ENCODE results near the gene ACSS2.

Gene ACSS2

DNA sequence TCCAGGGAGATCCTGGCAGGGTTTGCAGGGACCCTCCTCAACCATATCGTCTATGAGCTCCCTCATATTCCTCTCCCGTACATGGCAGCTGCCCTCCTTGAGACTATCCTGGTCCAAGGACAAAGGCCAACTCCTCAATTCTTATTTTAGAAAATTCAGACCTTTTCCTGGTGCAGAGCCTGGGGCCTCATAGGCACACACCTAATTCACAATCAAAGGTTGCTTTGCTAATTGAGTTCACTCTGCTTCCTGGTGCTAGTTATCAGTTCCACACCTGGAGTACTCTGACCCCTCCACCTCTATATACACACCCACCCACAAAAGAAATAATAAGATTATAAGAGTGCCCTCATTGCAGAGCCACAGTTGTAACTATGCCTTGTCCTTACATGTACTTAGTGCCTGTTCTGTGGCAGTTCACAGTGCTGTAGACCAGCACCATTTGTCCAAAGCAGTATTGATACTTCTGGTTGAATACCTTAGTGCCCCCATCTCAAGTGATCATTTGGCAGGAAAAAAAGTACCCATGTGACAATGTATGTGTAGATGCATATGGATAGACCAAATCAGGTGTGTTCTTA lies 40.5 kb downstream of the ACSS2 start:
- H3K79me2 ChIP-seq (ENCODE audit: insufficient read depth, low read depth), result no peaks in the 10 kb centered on the region
- H3K27ac ChIP-seq, result no peak overlapping the region
- H3K4me1 ChIP-seq (ENCODE audit: low read depth, poor library complexity, severe bottlenecking), result no peaks in the 10 kb centered on the region
- no peak overlapping the region for H3K4me2 ChIP-seq
- H3K27me3 ChIP-seq (ENCODE audit: insufficient read depth, low read depth), result no peaks in the 10 kb centered on the region
- no peaks in the 10 kb centered on the region for H4K20me1 ChIP-seq (ENCODE audit: insufficient read depth)
- no peak overlapping the region for H3K4me3 ChIP-seq (IDR thresholded peaks at IDR 0.05; ENCODE audit: insufficient read depth, low read depth, low read length)
- H3K9ac ChIP-seq, result no peak overlapping the region
- H2AFZ ChIP-seq (ENCODE audit: low read depth), result no peak overlapping the region
- TF ChIP-seq, protein P1, sequence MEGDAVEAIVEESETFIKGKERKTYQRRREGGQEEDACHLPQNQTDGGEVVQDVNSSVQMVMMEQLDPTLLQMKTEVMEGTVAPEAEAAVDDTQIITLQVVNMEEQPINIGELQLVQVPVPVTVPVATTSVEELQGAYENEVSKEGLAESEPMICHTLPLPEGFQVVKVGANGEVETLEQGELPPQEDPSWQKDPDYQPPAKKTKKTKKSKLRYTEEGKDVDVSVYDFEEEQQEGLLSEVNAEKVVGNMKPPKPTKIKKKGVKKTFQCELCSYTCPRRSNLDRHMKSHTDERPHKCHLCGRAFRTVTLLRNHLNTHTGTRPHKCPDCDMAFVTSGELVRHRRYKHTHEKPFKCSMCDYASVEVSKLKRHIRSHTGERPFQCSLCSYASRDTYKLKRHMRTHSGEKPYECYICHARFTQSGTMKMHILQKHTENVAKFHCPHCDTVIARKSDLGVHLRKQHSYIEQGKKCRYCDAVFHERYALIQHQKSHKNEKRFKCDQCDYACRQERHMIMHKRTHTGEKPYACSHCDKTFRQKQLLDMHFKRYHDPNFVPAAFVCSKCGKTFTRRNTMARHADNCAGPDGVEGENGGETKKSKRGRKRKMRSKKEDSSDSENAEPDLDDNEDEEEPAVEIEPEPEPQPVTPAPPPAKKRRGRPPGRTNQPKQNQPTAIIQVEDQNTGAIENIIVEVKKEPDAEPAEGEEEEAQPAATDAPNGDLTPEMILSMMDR (conservative IDR thresholded peaks at IDR 0.05; ENCODE audit: low read depth, low read length), result no peak
- no peaks in the 10 kb centered on the region for H3K36me3 ChIP-seq (ENCODE audit: insufficient read depth)

DNA sequence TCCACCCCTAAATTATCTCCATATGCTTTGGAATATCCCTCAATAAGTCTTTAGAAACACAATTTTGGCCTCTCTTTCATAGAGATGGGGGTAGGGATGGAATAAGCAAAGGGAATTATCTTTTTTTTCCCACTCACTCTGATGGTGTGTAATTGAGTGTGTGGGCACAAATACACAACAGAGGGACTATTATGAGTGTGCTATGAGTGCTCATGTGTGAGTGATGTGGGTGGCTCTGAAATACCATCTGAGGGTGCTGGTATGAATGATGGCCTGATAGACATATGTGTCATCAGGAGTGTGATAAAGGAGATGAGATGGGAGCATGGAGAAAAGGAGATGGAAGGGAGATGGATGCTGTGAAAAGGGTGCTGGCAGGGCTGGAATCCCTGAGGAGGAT lies 43.6 kb downstream of the ACSS2 start:
- no peaks in the 10 kb centered on the region for H3K79me2 ChIP-seq (ENCODE audit: insufficient read depth, low read depth)
- H3K27ac ChIP-seq, result no peak overlapping the region
- TF ChIP-seq, protein P1 (conservative IDR thresholded peaks at IDR 0.05; ENCODE audit: low read depth, low read length), result no peak

DNA sequence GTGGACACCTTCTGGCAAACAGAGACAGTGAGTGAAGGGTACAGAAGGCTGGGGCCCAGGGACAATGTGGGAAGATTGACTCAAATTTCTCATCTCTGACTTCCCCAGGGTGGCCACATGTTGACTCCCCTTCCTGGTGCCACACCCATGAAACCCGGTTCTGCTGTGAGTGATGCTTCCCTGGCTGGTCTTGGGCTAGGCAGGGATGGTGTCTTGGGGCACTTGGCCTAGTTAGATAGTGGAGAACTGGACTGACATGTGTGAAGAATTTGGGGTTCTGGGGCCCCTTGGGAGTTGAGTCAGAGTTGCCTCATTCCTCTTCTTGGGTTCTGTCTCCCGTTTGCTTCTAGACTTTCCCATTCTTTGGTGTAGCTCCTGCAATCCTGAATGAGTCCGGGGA lies 45.0 kb downstream of the ACSS2 start:
- TF ChIP-seq, protein P1 (conservative IDR thresholded peaks at IDR 0.05; ENCODE audit: low read depth, low read length), result no peak
- Histone ChIP-seq H3K36me3 (ENCODE audit: insufficient read depth) (no peaks in the 10 kb centered on the region), H3K27ac (no peak overlapping the region), H3K4me1 (ENCODE audit: low read depth, poor library complexity, severe bottlenecking) (no peaks in the 10 kb centered on the region), H3K79me2 (ENCODE audit: insufficient read depth, low read depth) (no peaks in the 10 kb centered on the region), H3K4me2 (no peak overlapping the region), H3K4me3 (IDR thresholded peaks at IDR 0.05; ENCODE audit: insufficient read depth, low read depth, low read length) (no peak overlapping the region), H4K20me1 (ENCODE audit: insufficient read depth) (no peaks in the 10 kb centered on the region), H2AFZ (ENCODE audit: low read depth) (no peak overlapping the region), H3K27me3 (ENCODE audit: insufficient read depth, low read depth) (no peaks in the 10 kb centered on the region), H3K9ac (no peak overlapping the region)

More for the DNA sequence above, 43.6 kb downstream of the ACSS2 start:
- H3K4me3 ChIP-seq (IDR thresholded peaks at IDR 0.05; ENCODE audit: insufficient read depth, low read depth, low read length), result no peak overlapping the region
- H4K20me1 ChIP-seq (ENCODE audit: insufficient read depth), result no peaks in the 10 kb centered on the region
- no peaks in the 10 kb centered on the region for H3K4me1 ChIP-seq (ENCODE audit: low read depth, poor library complexity, severe bottlenecking)
- no peak overlapping the region for H3K4me2 ChIP-seq
- no peaks in the 10 kb centered on the region for H3K27me3 ChIP-seq (ENCODE audit: insufficient read depth, low read depth)
- H2AFZ ChIP-seq (ENCODE audit: low read depth), result no peak overlapping the region
- H3K9ac ChIP-seq, result no peak overlapping the region
- H3K36me3 ChIP-seq (ENCODE audit: insufficient read depth), result no peaks in the 10 kb centered on the region

DNA sequence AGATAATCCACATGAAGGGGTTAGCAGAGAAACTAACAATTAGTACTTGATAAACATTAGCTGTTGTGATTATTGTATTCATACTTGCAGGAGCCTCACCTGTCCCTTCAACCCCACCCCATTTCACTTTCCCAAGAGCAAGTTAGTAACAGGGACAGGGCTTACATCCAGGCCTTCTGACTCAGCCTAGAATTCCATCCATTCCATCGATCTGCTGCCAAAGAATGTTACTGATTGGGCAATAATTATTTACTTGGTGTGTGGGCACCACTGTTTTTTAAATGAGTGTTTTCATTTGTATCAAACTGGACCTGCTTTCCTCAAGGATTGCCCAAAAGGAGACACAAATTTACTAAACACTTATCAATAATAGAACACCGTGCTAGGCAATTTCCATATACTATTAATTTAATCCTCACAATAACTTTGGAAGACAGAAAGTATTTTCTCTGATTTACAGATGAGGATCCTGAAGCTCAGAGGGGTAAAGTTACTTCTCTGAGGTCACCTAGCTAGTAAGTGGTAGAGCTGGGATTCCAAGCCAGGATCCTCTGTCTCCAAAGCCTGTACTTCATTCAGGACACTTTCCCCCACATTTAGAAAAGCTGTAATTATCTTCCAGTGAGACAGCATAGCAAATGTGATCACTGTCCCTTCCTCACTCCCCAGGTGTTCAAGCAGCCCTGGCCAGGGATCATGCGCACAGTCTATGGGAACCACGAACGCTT lies 46.4 kb downstream of the ACSS2 start:
- Histone ChIP-seq H4K20me1 (ENCODE audit: insufficient read depth) (no peaks in the 10 kb centered on the region), H3K4me3 (IDR thresholded peaks at IDR 0.05; ENCODE audit: insufficient read depth, low read depth, low read length) (no peak overlapping the region), H3K79me2 (ENCODE audit: insufficient read depth, low read depth) (no peaks in the 10 kb centered on the region), H2AFZ (ENCODE audit: low read depth) (no peak overlapping the region), H3K4me1 (ENCODE audit: low read depth, poor library complexity, severe bottlenecking) (no peaks in the 10 kb centered on the region), H3K36me3 (ENCODE audit: insufficient read depth) (no peaks in the 10 kb centered on the region), H3K9ac (no peak overlapping the region), H3K4me2 (no peak overlapping the region), H3K27ac (no peak overlapping the region), H3K27me3 (ENCODE audit: insufficient read depth, low read depth) (no peaks in the 10 kb centered on the region)
- TF ChIP-seq, protein P1 (conservative IDR thresholded peaks at IDR 0.05; ENCODE audit: low read depth, low read length), result no peak

Data from KMS-11 (cell line).